Neural cell (in vitro differentiated cells): ENCODE data around the gene KCNE1.

ENCODE experiments used
- CTCF ChIP-seq: fragments of 450-650 bp; IDR thresholded peaks from 2 replicates; pipeline ENCODE4 v1.5.1; 2014; ENCODE audit warnings: antibody characterized with exemption, mild to moderate bottlenecking, moderate library complexity; ENCODE audit not compliant: poor library complexity, severe bottlenecking
- EZH2 ChIP-seq: fragments of 200-600, 300-800 bp; shearing (Covaris generic), sonication (generic); IDR thresholded peaks from 2 replicates; pipeline ENCODE4 v1.6.1; 2014; ENCODE audit warnings: antibody characterized with exemption, low read length, borderline replicate concordance, mild to moderate bottlenecking; ENCODE audit not compliant: insufficient read depth, poor library complexity, severe bottlenecking
- POLR2AphosphoS5 ChIP-seq: IDR thresholded peaks from 2 replicates; pipeline ENCODE4 v1.6.1; 2012

DNA sequence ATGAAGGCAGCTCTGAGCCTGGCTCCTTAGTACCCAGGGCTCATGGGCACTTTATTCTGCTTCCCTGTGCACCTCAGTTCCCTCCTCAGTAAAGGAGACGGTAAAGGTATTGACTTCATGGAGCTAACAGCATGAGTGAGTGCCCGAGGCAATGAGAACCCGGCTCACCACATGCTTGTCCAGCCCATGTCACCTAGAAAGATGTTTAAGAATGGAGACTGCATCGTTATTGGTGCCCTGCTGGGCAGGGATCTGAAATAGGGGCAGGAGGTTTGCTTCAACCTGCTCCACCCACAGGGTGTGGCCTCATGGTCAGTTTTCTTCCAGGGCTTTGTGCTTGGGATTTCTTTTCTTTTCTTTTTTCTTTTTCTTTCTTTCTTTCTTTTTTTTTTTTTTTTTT is 7.0 kb upstream of the KCNE1 start:
- TF ChIP-seq CTCF (no peak), EZH2 (no peak), POLR2AphosphoS5 (no peak)
